Measurements from ENCODE around the gene C1QL3. TPM values are rescaled to one million over a fixed set of nuclear protein-coding genes. Genes with fewer than 3 reads are reported as not detected.

Gene C1QL3
- total and polyA plus RNA-seq, 10 of the 15 experiments (the other 5 are each of a cell fraction or from before 2014, with no cell fraction given), result 0.03 to 1.2 (median 0.50) TPM

- TF ChIP-seq, protein P1, sequence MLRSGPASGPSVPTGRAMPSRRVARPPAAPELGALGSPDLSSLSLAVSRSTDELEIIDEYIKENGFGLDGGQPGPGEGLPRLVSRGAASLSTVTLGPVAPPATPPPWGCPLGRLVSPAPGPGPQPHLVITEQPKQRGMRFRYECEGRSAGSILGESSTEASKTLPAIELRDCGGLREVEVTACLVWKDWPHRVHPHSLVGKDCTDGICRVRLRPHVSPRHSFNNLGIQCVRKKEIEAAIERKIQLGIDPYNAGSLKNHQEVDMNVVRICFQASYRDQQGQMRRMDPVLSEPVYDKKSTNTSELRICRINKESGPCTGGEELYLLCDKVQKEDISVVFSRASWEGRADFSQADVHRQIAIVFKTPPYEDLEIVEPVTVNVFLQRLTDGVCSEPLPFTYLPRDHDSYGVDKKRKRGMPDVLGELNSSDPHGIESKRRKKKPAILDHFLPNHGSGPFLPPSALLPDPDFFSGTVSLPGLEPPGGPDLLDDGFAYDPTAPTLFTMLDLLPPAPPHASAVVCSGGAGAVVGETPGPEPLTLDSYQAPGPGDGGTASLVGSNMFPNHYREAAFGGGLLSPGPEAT (IDR thresholded peaks at IDR 0.05; ENCODE audit: low read depth), result no peak
- TF ChIP-seq SP1 (IDR thresholded peaks at IDR 0.05; ENCODE audit: low read depth, low read length) (no peak), POLR2AphosphoS2 (IDR thresholded peaks at IDR 0.05; ENCODE audit: low read depth, low read length) (no peak), STAT1 (conservative IDR thresholded peaks at IDR 0.05) (no peak), ZZZ3 (IDR thresholded peaks at IDR 0.05; ENCODE audit: control insufficient read depth, insufficient read length, low read depth) (no peak), SMARCA5 (IDR thresholded peaks at IDR 0.05) (no peak), FOXK2 (IDR thresholded peaks at IDR 0.05) (no peak), CREM (IDR thresholded peaks at IDR 0.05; ENCODE audit: low read depth) (no peak), RFX5 (IDR thresholded peaks at IDR 0.05; ENCODE audit: low read depth, low read length) (no peak)
- TF ChIP-seq, protein P2, sequence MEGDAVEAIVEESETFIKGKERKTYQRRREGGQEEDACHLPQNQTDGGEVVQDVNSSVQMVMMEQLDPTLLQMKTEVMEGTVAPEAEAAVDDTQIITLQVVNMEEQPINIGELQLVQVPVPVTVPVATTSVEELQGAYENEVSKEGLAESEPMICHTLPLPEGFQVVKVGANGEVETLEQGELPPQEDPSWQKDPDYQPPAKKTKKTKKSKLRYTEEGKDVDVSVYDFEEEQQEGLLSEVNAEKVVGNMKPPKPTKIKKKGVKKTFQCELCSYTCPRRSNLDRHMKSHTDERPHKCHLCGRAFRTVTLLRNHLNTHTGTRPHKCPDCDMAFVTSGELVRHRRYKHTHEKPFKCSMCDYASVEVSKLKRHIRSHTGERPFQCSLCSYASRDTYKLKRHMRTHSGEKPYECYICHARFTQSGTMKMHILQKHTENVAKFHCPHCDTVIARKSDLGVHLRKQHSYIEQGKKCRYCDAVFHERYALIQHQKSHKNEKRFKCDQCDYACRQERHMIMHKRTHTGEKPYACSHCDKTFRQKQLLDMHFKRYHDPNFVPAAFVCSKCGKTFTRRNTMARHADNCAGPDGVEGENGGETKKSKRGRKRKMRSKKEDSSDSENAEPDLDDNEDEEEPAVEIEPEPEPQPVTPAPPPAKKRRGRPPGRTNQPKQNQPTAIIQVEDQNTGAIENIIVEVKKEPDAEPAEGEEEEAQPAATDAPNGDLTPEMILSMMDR (IDR thresholded peaks at IDR 0.05 in 2 of 3, conservative IDR thresholded peaks at IDR 0.05 in 1 of 3; ENCODE audit: control insufficient read depth in 2 of 3, extremely low read depth in 1 of 3, insufficient read depth in 1 of 3, low read depth in 3 of 3, low read length in 3 of 3), result no peak
- TF ChIP-seq, protein P3, sequence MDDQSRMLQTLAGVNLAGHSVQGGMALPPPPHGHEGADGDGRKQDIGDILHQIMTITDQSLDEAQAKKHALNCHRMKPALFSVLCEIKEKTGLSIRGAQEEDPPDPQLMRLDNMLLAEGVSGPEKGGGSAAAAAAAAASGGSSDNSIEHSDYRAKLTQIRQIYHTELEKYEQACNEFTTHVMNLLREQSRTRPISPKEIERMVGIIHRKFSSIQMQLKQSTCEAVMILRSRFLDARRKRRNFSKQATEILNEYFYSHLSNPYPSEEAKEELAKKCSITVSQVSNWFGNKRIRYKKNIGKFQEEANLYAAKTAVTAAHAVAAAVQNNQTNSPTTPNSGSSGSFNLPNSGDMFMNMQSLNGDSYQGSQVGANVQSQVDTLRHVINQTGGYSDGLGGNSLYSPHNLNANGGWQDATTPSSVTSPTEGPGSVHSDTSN (IDR thresholded peaks at IDR 0.05; ENCODE audit: insufficient replicate concordance, low read depth, low read length), result no peak
These were observed 22.9 kb upstream of the C1QL3 start (continued) for GRCh38 chr10:16544591-16544990.

All from GM12878 (cell line).